HepG2 (cell line): ENCODE data around the gene ACADS. TPM values are rescaled to one million over a fixed set of nuclear protein-coding genes. Genes with fewer than 3 reads are reported as not detected.

Experiments
- ATAC-seq: fragments of 200-7000 bp; cut with Tn5 transposase; 3 replicates; pipeline ENCODE4 v1.9.1; 2020; ENCODE audit warnings: mild to moderate bottlenecking, moderate library complexity
- BruUV-seq: library from RNA; stranded (reverse); fragments of 400-500 nt; replicated peaks from 2 replicates; lab custom pipeline; 2021; lab: Mats Ljungman, UMichigan
- CTCF ChIA-PET: fragments of 300-600 bp; formaldehyde crosslinking; extraction: SDS; loops from one replicate; lab custom pipeline; 2021; ENCODE audit warnings: low total read pairs, inconsistent platforms, low intra/inter-chr PET ratio; lab: Yijun Ruan, JAX
- POLR2A ChIA-PET: fragments of 350-600 bp; sonication (Branson Sonifier 250); formaldehyde crosslinking; loops from one replicate; lab custom pipeline; 2020; ENCODE audit warnings: antibody characterized with exemption, inconsistent platforms; lab: Yijun Ruan, JAX
- DNase-seq: peaks from one replicate; pipeline ENCODE4 v3.0.0-alpha.2; 2015; ENCODE audit warnings: low spot score
- FAIRE-seq: peaks from 3 replicates; lab custom pipeline; 2011; peaks lifted over from hg19 to GRCh38; lab: Jason Lieb, UNC
- H2AFZ ChIP-seq: one replicate; pipeline ENCODE4 v1.6.1; 2011; ENCODE audit warnings: low read length, inconsistent platforms
- H3K27ac ChIP-seq: fragments of 300-600 bp; 3 replicates; pipeline ENCODE4 v1.8.0; 2011; ENCODE audit warnings: mixed run types, mild to moderate bottlenecking, mixed read lengths, low read length, inconsistent platforms; ENCODE audit not compliant: insufficient read depth; ENCODE audit errors: extremely low read length
- H3K27me3 ChIP-seq, 2 experiments: fragments of 200-600 bp in 1 of 2; 2 replicates in 1 of 2; 3 replicates in 1 of 2; pipeline versions ENCODE4 v1.6.0 to v1.8.0; 2011; ENCODE audit warnings: low read length in 2 of 2, mild to moderate bottlenecking in 2 of 2, moderate library complexity in 2 of 2, inconsistent platforms in 1 of 2; ENCODE audit not compliant: insufficient read depth in 2 of 2, control insufficient read depth in 1 of 2
- H3K36me3 ChIP-seq, 2 experiments: fragments of 200-600 bp in 1 of 2; replicated peaks in 1 of 2; 2 replicates in 1 of 2; 3 replicates in 1 of 2; pipeline versions ENCODE4 v1.5.1 to v1.8.0; 2011; ENCODE audit warnings: low read length in 2 of 2, inconsistent platforms in 1 of 2; ENCODE audit not compliant: insufficient read depth in 2 of 2, control insufficient read depth in 1 of 2
- H3K4me1 ChIP-seq: 2 replicates; pipeline ENCODE4 v1.5.1; 2012; ENCODE audit warnings: low read length, inconsistent platforms; ENCODE audit not compliant: insufficient read depth
- H3K4me2 ChIP-seq: 2 replicates; pipeline ENCODE4 v1.6.0; 2011; ENCODE audit warnings: low read depth, low read length, inconsistent platforms
- H3K4me3 ChIP-seq, 3 experiments: fragments of 200-600 bp in 1 of 3; sonication (generic), shearing (Covaris generic) in 1 of 3; replicated peaks in 1 of 3; 2 replicates each; pipeline ENCODE4 v1.5.1; 2011 to 2016; ENCODE audit warnings: low read length in 3 of 3, inconsistent platforms in 2 of 3, low read depth in 2 of 3, mild to moderate bottlenecking in 2 of 3, control low read depth in 1 of 3, mixed read lengths in 1 of 3; ENCODE audit not compliant: insufficient read depth in 1 of 3
- H3K79me2 ChIP-seq: one replicate; pipeline ENCODE4 v1.6.1; 2011; ENCODE audit warnings: low read length, inconsistent platforms; ENCODE audit not compliant: insufficient read depth
- H3K9ac ChIP-seq: 2 replicates; pipeline ENCODE4 v1.6.0; 2011; ENCODE audit warnings: mild to moderate bottlenecking, low read depth, low read length, inconsistent platforms; ENCODE audit not compliant: insufficient read depth
- H3K9me3 ChIP-seq: 2 replicates; pipeline ENCODE4 v1.5.1; 2012; ENCODE audit warnings: mild to moderate bottlenecking, low read length
- H4K20me1 ChIP-seq: 2 replicates; pipeline ENCODE4 v1.6.0; 2011; ENCODE audit warnings: inconsistent platforms, mild to moderate bottlenecking, low read length, moderate library complexity; ENCODE audit not compliant: insufficient read depth
- ARID3A ChIP-seq: IDR thresholded peaks from 2 replicates; pipeline ENCODE4 v1.6.1; 2012; ENCODE audit warnings: low read depth, low read length, improper control_type of control experiment
- E2F1 ChIP-seq: sonication (generic); formaldehyde crosslinking; IDR thresholded peaks from 2 replicates; pipeline ENCODE4 v1.5.0; 2020; ENCODE audit warnings: missing genetic modification reagents
- SRSF4 ChIP-seq: fragments of 200-400 bp; formaldehyde crosslinking; IDR thresholded peaks from one replicate; pipeline ENCODE4 v1.6.1; 2018; ENCODE audit warnings: mild to moderate bottlenecking, low read depth, low read length, moderate library complexity; ENCODE audit not compliant: poor library complexity, severe bottlenecking
- TGIF2 ChIP-seq: IDR thresholded peaks from 2 replicates; pipeline ENCODE4 v1.6.1; 2016; ENCODE audit warnings: control low read depth, missing compliant biosample characterization
- TRAFD1 ChIP-seq: sonication (generic); formaldehyde crosslinking; IDR thresholded peaks from 2 replicates; pipeline ENCODE4 v1.5.1; 2020; ENCODE audit warnings: missing genetic modification reagents, mild to moderate bottlenecking, borderline replicate concordance
- ZBTB44 ChIP-seq: sonication (generic); formaldehyde crosslinking; IDR thresholded peaks from 2 replicates; pipeline ENCODE4 v1.4.0; 2020; ENCODE audit warnings: missing genetic modification reagents
- ZBTB7B ChIP-seq: sonication (generic); formaldehyde crosslinking; IDR thresholded peaks from 2 replicates; pipeline ENCODE4 v1.4.0; 2020; ENCODE audit warnings: missing genetic modification reagents
- WGBS: methylation state at CpG from one replicate; pipeline ENCODE4 v1.1.6; 2017; ENCODE audit warnings: low lambda C conversion rate; 5-methylcytosine and 5-hydroxymethylcytosine counted together
- in situ Hi-C: cut with HindIII; loops from 2 replicates; pipeline ENCODE4 v1.10.0; 2017; ENCODE audit warnings: low pct_unique_long_range_greater_than_20kb; ENCODE audit not compliant: extremely low pct_ligation_motif_present
- intact Hi-C: fragments of 100-400 bp; cut with micrococcal nuclease; formaldehyde crosslinking; loops from one replicate; pipeline ENCODE4 v1.10.0; 2022; ENCODE audit not compliant: unreplicated experiment
- polyA plus RNA-seq, 8 experiments: library from polyadenylated mRNA; depleted of rRNA in 3 of 8; stranded (reverse) in 7 of 8; unstranded in 1 of 8; fragments of >200 nt; fragmentation: Illumina TruSeq in 4 of 8; extraction: Trizol in 4 of 8; gene quantifications; 2 replicates each; pipeline versions ENCODE4 v1.2.1 to v1.2.3, GENCODE V29; 2011 to 2016; ENCODE audit warnings: low read depth in 4 of 8, missing spikeins in 1 of 8, mixed read lengths in 1 of 8; ENCODE audit not compliant: insufficient read depth in 1 of 8
- total RNA-seq, 5 experiments: library from RNA; depleted of rRNA; stranded (reverse); fragments of >200 nt; fragmentation: Illumina TruSeq; extraction: Trizol; gene quantifications; 2 replicates each; pipeline ENCODE4 v1.2.3, GENCODE V29; 2016; ENCODE audit warnings: low read depth in 1 of 5
- TF ChIP-seq, protein P1 (sequence below): sonication (generic); formaldehyde crosslinking; IDR thresholded peaks from 2 replicates; pipeline ENCODE4 v1.4.0; 2020; ENCODE audit warnings: missing genetic modification reagents, borderline replicate concordance
- TF ChIP-seq, protein P2 (sequence below), 2 experiments: sonication (generic) in 1 of 2; formaldehyde crosslinking in 1 of 2; IDR thresholded peaks; 2 replicates each; pipeline versions ENCODE4 v1.4.0 to v1.6.1; 2018 to 2020; ENCODE audit warnings: missing genetic modification reagents in 2 of 2, borderline replicate concordance in 1 of 2, low read depth in 1 of 2, mild to moderate bottlenecking in 1 of 2, missing biosample characterization in 1 of 2

Gene ACADS
- total and polyA plus RNA-seq, 2 of the 13 experiments (the other 11 are each of a cell fraction or from before 2014, with no cell fraction given) = 17.4 to 27.7 TPM

- TF ChIP-seq ZBTB44 (CRISPR knock-in tag) = no peak
- no peak for TF ChIP-seq E2F1 (CRISPR knock-in tag)
- TF ChIP-seq ZBTB7B = no peak
- no peak for TF ChIP-seq TRAFD1 (CRISPR knock-in tag)
- TF ChIP-seq TGIF2 (CRISPR knock-in tag) = no peak
These were observed 19.6 kb upstream of the ACADS start (continued) for GRCh38 chr12:120706029-120706428.

DNA sequence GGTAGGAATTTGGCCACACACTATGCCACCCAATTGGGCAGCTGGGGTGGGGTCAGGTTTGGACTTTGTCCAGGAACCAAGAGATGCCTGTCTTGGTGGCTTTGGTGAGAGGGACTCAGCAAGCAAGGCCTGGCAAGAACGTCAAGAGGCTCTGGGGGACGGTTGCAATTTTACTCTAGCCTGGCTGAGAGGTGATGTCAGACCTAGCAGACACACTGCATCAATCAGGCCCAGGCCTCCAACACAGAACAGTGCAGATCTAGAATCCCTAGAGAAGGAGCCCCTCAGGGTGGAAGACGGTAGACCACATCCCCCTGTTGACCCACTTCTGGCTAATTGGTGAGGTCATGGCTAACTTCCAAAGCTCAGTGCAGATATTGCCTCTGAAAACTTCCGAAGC, 17.0 kb upstream of the ACADS start:
- in situ Hi-C loops = no loop called here
- H3K27me3 ChIP-seq = no peaks in the 10 kb centered on the region
- intact Hi-C loops = no loop called here
- CTCF ChIA-PET = no interaction called here
- H3K79me2 ChIP-seq = peaks cover 14% of the 10 kb centered on the region
- 15% methylated on average over 2 of the region's 4 CpGs for WGBS
- no peaks in the 10 kb centered on the region for H3K9me3 ChIP-seq
- no TSS peak for BruUV-seq
- peaks cover 36% of the 10 kb centered on the region for H3K4me1 ChIP-seq
- no peak overlapping the region for H2AFZ ChIP-seq
- POLR2A ChIA-PET = interaction anchor here (1.5 kb wide), 1 partner anchor 16 kb away, joined by 8 read pairs; no protein-coding TSS in a partner anchor
- H3K4me2 ChIP-seq = no peak overlapping the region
- FAIRE-seq (no peak), DNase-seq (no peak), ATAC-seq (peak; percentile 3; the same call in 1 of the 3 replicates)
- H3K9ac ChIP-seq = no peak overlapping the region
- H3K36me3 ChIP-seq = peaks cover 0 to 5% of the 10 kb centered on the region in 2 experiments; a peak in 1 of 5 replicates
- H4K20me1 ChIP-seq = no peaks in the 10 kb centered on the region; the same call in 1 of the 2 replicates
- no peak overlapping the region for H3K4me3 ChIP-seq
- H3K27ac ChIP-seq = no peak overlapping the region
- TF ChIP-seq, protein P1, sequence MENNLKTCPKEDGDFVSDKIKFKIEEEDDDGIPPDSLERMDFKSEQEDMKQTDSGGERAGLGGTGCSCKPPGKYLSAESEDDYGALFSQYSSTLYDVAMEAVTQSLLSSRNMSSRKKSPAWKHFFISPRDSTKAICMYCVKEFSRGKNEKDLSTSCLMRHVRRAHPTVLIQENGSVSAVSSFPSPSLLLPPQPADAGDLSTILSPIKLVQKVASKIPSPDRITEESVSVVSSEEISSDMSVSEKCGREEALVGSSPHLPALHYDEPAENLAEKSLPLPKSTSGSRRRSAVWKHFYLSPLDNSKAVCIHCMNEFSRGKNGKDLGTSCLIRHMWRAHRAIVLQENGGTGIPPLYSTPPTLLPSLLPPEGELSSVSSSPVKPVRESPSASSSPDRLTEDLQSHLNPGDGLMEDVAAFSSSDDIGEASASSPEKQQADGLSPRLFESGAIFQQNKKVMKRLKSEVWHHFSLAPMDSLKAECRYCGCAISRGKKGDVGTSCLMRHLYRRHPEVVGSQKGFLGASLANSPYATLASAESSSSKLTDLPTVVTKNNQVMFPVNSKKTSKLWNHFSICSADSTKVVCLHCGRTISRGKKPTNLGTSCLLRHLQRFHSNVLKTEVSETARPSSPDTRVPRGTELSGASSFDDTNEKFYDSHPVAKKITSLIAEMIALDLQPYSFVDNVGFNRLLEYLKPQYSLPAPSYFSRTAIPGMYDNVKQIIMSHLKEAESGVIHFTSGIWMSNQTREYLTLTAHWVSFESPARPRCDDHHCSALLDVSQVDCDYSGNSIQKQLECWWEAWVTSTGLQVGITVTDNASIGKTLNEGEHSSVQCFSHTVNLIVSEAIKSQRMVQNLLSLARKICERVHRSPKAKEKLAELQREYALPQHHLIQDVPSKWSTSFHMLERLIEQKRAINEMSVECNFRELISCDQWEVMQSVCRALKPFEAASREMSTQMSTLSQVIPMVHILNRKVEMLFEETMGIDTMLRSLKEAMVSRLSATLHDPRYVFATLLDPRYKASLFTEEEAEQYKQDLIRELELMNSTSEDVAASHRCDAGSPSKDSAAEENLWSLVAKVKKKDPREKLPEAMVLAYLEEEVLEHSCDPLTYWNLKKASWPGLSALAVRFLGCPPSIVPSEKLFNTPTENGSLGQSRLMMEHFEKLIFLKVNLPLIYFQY (CRISPR knock-in tag) = no peak
- no peak for TF ChIP-seq ARID3A
- TF ChIP-seq, protein P2, sequence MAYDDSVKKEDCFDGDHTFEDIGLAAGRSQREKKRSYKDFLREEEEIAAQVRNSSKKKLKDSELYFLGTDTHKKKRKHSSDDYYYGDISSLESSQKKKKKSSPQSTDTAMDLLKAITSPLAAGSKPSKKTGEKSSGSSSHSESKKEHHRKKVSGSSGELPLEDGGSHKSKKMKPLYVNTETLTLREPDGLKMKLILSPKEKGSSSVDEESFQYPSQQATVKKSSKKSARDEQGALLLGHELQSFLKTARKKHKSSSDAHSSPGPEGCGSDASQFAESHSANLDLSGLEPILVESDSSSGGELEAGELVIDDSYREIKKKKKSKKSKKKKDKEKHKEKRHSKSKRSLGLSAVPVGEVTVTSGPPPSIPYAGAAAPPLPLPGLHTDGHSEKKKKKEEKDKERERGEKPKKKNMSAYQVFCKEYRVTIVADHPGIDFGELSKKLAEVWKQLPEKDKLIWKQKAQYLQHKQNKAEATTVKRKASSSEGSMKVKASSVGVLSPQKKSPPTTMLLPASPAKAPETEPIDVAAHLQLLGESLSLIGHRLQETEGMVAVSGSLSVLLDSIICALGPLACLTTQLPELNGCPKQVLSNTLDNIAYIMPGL (CRISPR knock-in tag; IDR thresholded peaks at IDR 0.05; ENCODE audit: borderline replicate concordance in 1 of 2, low read depth in 1 of 2) = no peak
- TF ChIP-seq SRSF4 = no peak
